Raji (cell line): Measurements from ENCODE around the gene PLA2G12A.

Experiments used
- POLR2A ChIP-seq: IDR thresholded peaks from 2 replicates; pipeline ENCODE4 v1.6.1; 2011; ENCODE audit warnings: low read depth, low read length, control low read depth; ENCODE audit not compliant: insufficient read depth

PLA2G12A gene

DNA sequence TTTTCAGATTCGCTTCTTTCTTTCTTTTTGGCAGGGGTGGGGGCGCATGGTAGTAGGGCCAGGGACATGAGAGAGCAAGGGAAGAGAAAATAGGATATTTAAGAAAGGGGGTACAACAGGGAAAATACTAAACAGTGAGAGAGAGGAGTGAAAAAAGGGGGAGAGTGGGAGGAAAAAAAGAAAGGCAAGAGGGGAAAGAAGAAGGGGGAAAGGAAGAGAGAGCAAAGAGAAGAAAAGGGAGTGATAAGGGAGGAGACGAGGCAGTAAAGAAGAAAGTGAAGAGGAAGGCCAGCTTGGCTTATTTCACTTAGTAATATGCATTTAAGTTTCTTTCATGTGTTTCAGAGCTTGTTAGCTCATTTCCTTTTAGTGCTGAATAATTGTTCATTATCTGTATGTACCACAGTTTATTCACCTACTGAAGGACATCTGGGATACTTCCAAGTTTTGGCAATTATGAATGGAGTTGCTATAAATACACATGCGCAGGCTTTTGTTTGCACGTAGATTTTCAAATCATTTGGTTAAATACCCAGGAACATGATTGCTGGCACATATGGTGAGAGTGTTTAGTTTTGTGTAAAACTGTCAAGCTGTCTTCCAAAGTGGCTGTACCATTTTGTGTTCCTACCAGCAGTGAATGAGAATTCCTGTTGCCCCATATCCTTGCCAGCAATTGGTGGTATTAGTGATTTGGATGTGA is 63.9 kb downstream of the PLA2G12A start:
- no peak for TF ChIP-seq POLR2A

DNA sequence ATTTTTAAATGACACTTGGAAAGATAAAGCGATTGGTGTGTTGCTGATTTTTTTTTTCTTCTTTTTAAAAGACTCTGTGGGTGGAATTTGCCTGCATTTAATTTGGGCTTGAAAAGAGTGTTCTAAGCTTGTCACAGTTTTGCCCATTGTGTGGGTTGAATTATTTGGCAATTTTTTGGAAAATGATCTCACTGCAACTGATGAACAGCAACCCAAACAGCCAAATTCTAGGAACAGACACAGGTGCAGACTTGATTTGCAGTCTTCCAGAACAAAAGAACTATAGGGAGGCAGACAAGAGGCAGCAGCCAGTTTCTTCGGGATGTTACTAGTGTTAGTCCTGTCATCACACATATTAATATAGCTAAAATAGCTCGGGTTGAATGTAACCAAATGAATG is 67.1 kb downstream of the PLA2G12A start:
- no peak for TF ChIP-seq POLR2A

DNA sequence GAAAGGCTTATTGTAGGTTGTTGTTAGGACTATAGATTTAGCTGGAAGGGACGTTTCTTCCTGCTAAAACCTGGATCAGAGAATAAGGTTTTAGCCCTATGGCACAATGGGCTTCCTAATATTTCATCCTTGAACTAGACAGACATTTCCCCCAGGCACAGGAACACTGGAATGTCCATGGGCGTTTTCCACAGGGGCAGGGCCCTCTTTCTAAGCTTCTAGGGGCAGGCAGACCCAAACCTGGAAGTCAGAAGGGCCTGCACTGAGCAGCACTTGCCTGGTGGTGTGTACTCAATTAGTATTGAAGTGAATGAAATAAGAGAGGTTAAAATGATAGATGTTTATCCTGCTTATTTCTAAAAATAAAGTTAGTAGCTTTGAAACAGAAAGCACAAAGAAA is 67.8 kb downstream of the PLA2G12A start:
- no peak for TF ChIP-seq POLR2A
